Pulmonary artery endothelial cell (primary cell): Measurements from ENCODE around the gene AK4. TPM values are rescaled to one million over a fixed set of nuclear protein-coding genes. Genes with fewer than 3 reads are reported as not detected.
"Not testable (repeated sequence)": the region's sequence is repeated elsewhere in the genome, so short reads cannot be mapped to it uniquely, and the experiment has no call there.

Experiments
- DNase-seq: peaks from one replicate; pipeline ENCODE4 v3.0.0-alpha.2; 2011; ENCODE audit warnings: low read depth, low spot score
- total RNA-seq: library from RNA; depleted of rRNA; stranded (reverse); fragments of >200 nt; gene quantifications from 2 replicates; pipeline ENCODE4 v1.2.3, GENCODE V29; 2014

The AK4 gene
- total RNA-seq, 1 donor from 2014 or later: 40.6 TPM

GRCh38 chr1:65150583-65151263 is 2.7 kb downstream of the AK4 start:
- no peak for DNase-seq

GRCh38 chr1:65151641-65152040 is 3.6 kb downstream of the AK4 start:
- no peak for DNase-seq

- no peak for DNase-seq
Observed at GRCh38 chr1:65153635-65154034, 5.6 kb downstream of the AK4 start.

GRCh38 chr1:65156910-65157545 is 9.0 kb downstream of the AK4 start:
- DNase-seq: no peak

- no peak for DNase-seq
Observed at GRCh38 chr1:65157546-65157941, 9.5 kb downstream of the AK4 start.

GRCh38 chr1:65159291-65159688 is 11.3 kb downstream of the AK4 start:
- not testable (repeated sequence) for DNase-seq

GRCh38 chr1:65159801-65160523 is 12.0 kb downstream of the AK4 start:
- DNase-seq: no peak

GRCh38 chr1:65163201-65163805 is 15.3 kb downstream of the AK4 start:
- no peak for DNase-seq

GRCh38 chr1:65164101-65164500 is 16.1 kb downstream of the AK4 start:
- DNase-seq: not testable (repeated sequence)

- no peak for DNase-seq
Observed at GRCh38 chr1:65164633-65165032, 16.6 kb downstream of the AK4 start.

GRCh38 chr1:65165269-65165993 is 17.4 kb downstream of the AK4 start:
- DNase-seq: no peak

GRCh38 chr1:65166572-65167305 is 18.7 kb downstream of the AK4 start:
- DNase-seq: no peak

- DNase-seq: no peak
Observed at GRCh38 chr1:65167586-65168242, 19.7 kb downstream of the AK4 start.

- DNase-seq: no peak
Observed at GRCh38 chr1:65168867-65169266, 20.9 kb downstream of the AK4 start.

- no peak for DNase-seq
Observed at GRCh38 chr1:65170511-65171142, 22.6 kb downstream of the AK4 start.

- no peak for DNase-seq
Observed at GRCh38 chr1:65172936-65173690, 25.1 kb downstream of the AK4 start.

GRCh38 chr1:65174585-65174984 is 26.6 kb downstream of the AK4 start:
- DNase-seq: no peak

GRCh38 chr1:65175171-65176055 is 27.4 kb downstream of the AK4 start:
- DNase-seq: no peak
